Stimulated activated naive CD8-positive, alpha-beta T cell treated with anti-CD3 and anti-CD28 coated beads, Interleukin-15, amount 100 ng/mL, for 72 hours (primary cell): ENCODE measurements around the gene DLG5.
A peak's percentile ranks its signal among the peaks of the same experiment; 100 is the strongest.

Source experiments
- ATAC-seq: fragments of 150-1000 bp; cut with Tn5 transposase; 2 replicates; pipeline ENCODE4 v1.10.0; 2021; ENCODE audit warnings: mild to moderate bottlenecking, moderate library complexity
- DNase-seq, 2 donors: peaks; one replicate each; pipeline ENCODE4 v3.0.0; 2021 to 2022
- H3K27ac Mint-ChIP-seq, 2 donors: one replicate each; pipeline ENCODE4 v1.8.0; 2022; ENCODE audit warnings: mild to moderate bottlenecking in 2 of 2, mixed read lengths in 2 of 2, moderate library complexity in 2 of 2
- H3K27me3 Mint-ChIP-seq: one replicate; pipeline ENCODE4 v1.8.0; 2022; ENCODE audit warnings: mixed read lengths
- H3K4me1 Mint-ChIP-seq: one replicate; pipeline ENCODE4 v1.8.0; 2022; ENCODE audit warnings: mild to moderate bottlenecking, mixed read lengths
- H3K4me3 Mint-ChIP-seq, 2 donors: one replicate each; pipeline ENCODE4 v1.8.0; 2022; ENCODE audit warnings: mild to moderate bottlenecking in 2 of 2, mixed read lengths in 2 of 2, moderate library complexity in 1 of 2
- H3K9me3 Mint-ChIP-seq, 2 donors: one replicate each; pipeline ENCODE4 v1.8.0; 2022; ENCODE audit warnings: mixed read lengths in 2 of 2

Gene DLG5

GRCh38 chr10:77932016-77932715 lies 5.6 kb upstream of the DLG5 start:
- peaks cover 45% of the 10 kb centered on the region for H3K27me3 Mint-ChIP-seq
- no peaks in the 10 kb centered on the region for H3K9me3 Mint-ChIP-seq
- H3K4me1 Mint-ChIP-seq = peaks cover 7% of the 10 kb centered on the region
- no peak for ATAC-seq
- no peak overlapping the region for H3K27ac Mint-ChIP-seq
- H3K4me3 Mint-ChIP-seq = no peak overlapping the region
- DNase-seq = no peak

GRCh38 chr10:77927402-77928246 lies 1.1 kb upstream of the DLG5 start:
- peaks cover 79% of the 10 kb centered on the region for H3K27me3 Mint-ChIP-seq
- no peaks in the 10 kb centered on the region for H3K9me3 Mint-ChIP-seq
- peak overlapping the region; percentile 58 to 76 for H3K4me3 Mint-ChIP-seq
- no peak for ATAC-seq
- no peak for DNase-seq
- H3K27ac Mint-ChIP-seq = peak overlapping the region in 1 of 2 donors; percentile 65
- H3K4me1 Mint-ChIP-seq = peaks cover 17% of the 10 kb centered on the region

DNA sequence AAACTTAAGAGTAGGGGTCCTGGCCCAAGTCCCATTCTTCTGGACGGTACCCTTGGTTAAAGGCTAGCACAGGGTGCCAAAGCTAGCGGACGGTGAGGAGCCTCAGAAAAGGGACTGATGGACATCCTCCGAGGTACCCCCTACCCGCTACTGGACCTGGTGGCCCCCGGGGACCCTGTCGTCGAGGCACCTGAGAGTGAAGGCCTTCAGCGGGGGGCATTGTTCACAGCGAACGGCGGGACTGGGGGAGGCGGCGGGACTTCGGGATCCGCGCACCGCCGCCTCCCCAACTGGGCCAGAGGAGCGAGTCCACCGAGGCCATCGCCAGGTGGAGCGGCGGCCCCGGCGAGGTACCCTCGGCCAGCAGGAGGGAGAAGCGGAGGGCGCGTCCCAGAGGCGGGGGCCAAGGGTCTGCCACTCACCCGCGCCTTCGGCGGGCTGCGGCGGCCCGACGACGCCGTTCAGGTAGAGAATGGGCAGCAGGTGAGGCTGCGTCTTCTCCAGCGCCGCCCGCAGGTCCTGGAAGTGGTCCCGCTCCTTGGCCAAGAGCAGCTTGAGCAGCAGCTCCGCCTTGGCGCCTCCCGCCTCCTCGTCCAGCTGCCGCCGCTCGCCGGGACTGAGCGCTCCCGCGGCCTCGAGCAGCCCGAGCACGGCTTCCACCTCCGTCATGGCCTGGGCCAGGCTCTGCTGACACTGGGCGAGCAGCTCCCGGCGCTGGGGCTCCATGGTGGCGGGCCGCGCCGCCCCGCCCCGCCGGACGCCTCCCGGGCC lies 575 bp downstream of the DLG5 start:
- peak; percentile 27 to 36 for DNase-seq
- ATAC-seq = peak; percentile 81
- H3K27me3 Mint-ChIP-seq = peaks cover 82% of the 10 kb centered on the region
- no peaks in the 10 kb centered on the region for H3K9me3 Mint-ChIP-seq
- H3K4me3 Mint-ChIP-seq = peak overlapping the region; percentile 40 to 68
- peak overlapping the region; percentile 19 to 54 for H3K27ac Mint-ChIP-seq
- peaks cover 17% of the 10 kb centered on the region for H3K4me1 Mint-ChIP-seq

- peak overlapping the region in 1 of 2 donors; percentile 19 for H3K27ac Mint-ChIP-seq
- H3K4me3 Mint-ChIP-seq = peak overlapping the region; percentile 40 to 68
- no peak for DNase-seq
- H3K9me3 Mint-ChIP-seq = no peaks in the 10 kb centered on the region
- peaks cover 86% of the 10 kb centered on the region for H3K27me3 Mint-ChIP-seq
- H3K4me1 Mint-ChIP-seq = peaks cover 17% of the 10 kb centered on the region
- ATAC-seq = no peak
These were observed 1.2 kb downstream of the DLG5 start for GRCh38 chr10:77925410-77925794.

DNA sequence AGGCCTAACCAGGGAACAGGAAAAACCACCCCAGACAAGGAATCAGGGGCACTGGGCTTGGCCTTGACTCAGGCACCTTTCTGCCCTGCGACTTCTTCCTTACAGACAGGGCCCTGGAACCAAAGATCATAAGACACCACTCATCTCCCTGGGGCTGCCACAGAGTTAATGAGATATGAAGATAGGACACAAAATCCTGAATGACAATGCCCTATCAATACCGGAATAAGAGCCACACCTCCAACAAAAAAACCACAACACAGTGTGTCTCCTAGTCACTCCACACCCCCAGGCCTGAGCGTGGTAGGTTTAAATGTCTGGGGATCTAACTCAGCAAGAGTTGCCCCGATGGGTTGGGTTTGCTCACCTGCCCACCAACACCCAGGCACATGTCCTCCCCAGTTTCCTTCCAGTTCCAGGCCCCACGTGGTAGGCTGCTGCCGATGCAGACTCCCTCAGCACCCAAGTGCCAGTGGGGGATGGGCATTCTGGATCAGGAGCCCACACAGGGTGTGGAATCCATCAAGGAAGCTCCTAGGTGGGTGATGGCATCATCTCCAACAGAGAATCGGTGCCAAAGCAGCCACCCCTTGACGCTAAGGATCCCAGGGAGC lies 3.9 kb downstream of the DLG5 start:
- no peak overlapping the region for H3K27ac Mint-ChIP-seq
- DNase-seq = no peak
- ATAC-seq = no peak

GRCh38 chr10:77922055-77922454 lies 4.5 kb downstream of the DLG5 start:
- H3K9me3 Mint-ChIP-seq = no peaks in the 10 kb centered on the region
- no peak for ATAC-seq
- H3K4me1 Mint-ChIP-seq = peaks cover 8% of the 10 kb centered on the region
- H3K4me3 Mint-ChIP-seq = no peak overlapping the region
- H3K27me3 Mint-ChIP-seq = peaks cover 75% of the 10 kb centered on the region
- no peak for DNase-seq
- no peak overlapping the region for H3K27ac Mint-ChIP-seq

More for the DNA sequence above, 3.9 kb downstream of the DLG5 start:
- Mint-ChIP-seq H3K9me3 (no peaks in the 10 kb centered on the region), H3K27me3 (peaks cover 75% of the 10 kb centered on the region), H3K4me1 (peaks cover 14% of the 10 kb centered on the region), H3K4me3 (no peak overlapping the region)

- no peak for DNase-seq
- peaks cover 8% of the 10 kb centered on the region for H3K4me1 Mint-ChIP-seq
- no peak overlapping the region for H3K27ac Mint-ChIP-seq
- H3K4me3 Mint-ChIP-seq = no peak overlapping the region
- H3K27me3 Mint-ChIP-seq = peaks cover 76% of the 10 kb centered on the region
- ATAC-seq = no peak
- H3K9me3 Mint-ChIP-seq = no peaks in the 10 kb centered on the region
These were observed 5.2 kb downstream of the DLG5 start for GRCh38 chr10:77921395-77921794.

- H3K9me3 Mint-ChIP-seq = no peaks in the 10 kb centered on the region
- no peak overlapping the region for H3K27ac Mint-ChIP-seq
- ATAC-seq (no peak), DNase-seq (no peak)
- H3K4me3 Mint-ChIP-seq = no peak overlapping the region
- H3K4me1 Mint-ChIP-seq = peaks cover 6% of the 10 kb centered on the region
- H3K27me3 Mint-ChIP-seq = peaks cover 73% of the 10 kb centered on the region
These were observed 6.1 kb downstream of the DLG5 start for GRCh38 chr10:77920495-77920894.

DNA sequence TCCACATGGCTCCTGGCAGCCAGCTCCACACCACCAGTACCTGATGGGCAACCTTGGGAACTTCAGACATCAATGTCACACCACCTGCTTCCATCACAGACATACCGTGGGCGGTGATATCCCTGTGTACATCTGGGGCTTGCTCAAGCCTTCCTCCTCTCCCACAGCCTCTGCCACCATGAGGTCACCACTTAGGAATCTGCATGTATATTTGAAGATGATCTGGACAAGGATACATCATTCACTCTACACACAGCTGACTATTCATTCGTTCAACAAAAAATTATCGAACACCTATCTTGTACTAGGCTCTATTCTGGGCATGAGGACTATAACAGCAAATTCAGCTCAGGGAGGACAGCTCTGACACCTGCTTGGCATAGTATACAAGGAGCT lies 6.8 kb downstream of the DLG5 start:
- Mint-ChIP-seq H3K4me3 (no peak overlapping the region), H3K4me1 (no peaks in the 10 kb centered on the region), H3K9me3 (no peaks in the 10 kb centered on the region), H3K27me3 (peaks cover 69% of the 10 kb centered on the region), H3K27ac (no peak overlapping the region)
- no peak for DNase-seq
- ATAC-seq = no peak

GRCh38 chr10:77915319-77916105 lies 11.0 kb downstream of the DLG5 start:
- H3K9me3 Mint-ChIP-seq = no peaks in the 10 kb centered on the region
- no peak overlapping the region for H3K27ac Mint-ChIP-seq
- no peak for DNase-seq
- peaks cover 33% of the 10 kb centered on the region for H3K27me3 Mint-ChIP-seq
- no peak for ATAC-seq
- no peaks in the 10 kb centered on the region for H3K4me1 Mint-ChIP-seq
- no peak overlapping the region for H3K4me3 Mint-ChIP-seq

GRCh38 chr10:77913090-77913489 lies 13.5 kb downstream of the DLG5 start:
- H3K27me3 Mint-ChIP-seq = peaks cover 43% of the 10 kb centered on the region
- no peak for DNase-seq
- no peak overlapping the region for H3K27ac Mint-ChIP-seq
- ATAC-seq = no peak
- H3K9me3 Mint-ChIP-seq = no peaks in the 10 kb centered on the region
- H3K4me1 Mint-ChIP-seq = no peaks in the 10 kb centered on the region
- H3K4me3 Mint-ChIP-seq = no peak overlapping the region

DNA sequence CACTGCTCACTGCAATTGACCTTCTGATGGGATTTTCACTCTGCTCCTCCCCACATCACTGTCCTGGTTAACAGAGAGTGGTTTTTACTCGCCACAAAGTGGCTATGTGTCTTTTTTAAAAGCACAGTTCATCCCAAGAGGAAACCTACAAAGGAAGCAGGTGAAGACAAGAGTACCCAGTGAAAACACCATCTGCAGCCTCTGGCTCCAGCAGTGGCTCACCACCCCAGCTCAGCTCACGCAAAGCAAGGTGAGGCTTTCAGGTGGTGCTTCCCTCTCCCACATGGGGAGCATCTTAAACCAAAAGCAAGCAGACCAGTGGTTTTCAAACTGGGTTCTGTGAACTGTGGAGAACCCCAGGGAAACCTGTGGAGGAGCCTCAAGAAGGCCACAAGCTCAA lies 14.0 kb downstream of the DLG5 start:
- DNase-seq = no peak
- Mint-ChIP-seq H3K4me3 (no peak overlapping the region), H3K4me1 (no peaks in the 10 kb centered on the region), H3K9me3 (no peaks in the 10 kb centered on the region), H3K27ac (peak overlapping the region in 1 of 2 donors; percentile 57), H3K27me3 (peaks cover 46% of the 10 kb centered on the region)
- ATAC-seq = no peak

DNA sequence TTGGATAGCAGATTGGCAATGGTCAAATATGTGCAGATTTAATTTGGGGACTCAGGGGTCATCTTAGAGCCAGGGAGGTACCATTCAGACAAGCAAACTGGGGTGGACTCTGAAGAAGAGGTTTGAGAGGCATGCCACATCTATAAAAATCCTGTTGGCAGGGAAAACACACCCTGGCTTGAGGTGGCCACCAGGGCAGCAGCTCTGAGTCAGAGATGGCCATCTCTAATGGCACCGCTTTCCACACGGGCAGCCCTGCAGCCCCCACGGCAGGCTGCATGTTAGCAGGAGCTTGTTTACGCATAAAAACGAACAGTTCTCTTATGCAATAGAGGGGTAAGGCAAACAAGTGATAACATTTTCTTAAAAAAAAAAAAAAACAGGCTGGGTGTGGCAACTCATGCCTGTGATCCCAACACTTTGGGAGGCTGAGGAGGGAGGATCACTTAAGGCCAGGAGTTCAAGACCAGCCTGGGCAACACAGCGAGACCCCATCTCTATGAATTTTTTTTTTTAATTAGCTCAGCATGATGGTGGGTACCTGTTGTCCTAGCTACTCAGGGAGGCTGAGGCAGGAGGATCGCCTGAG lies 14.9 kb downstream of the DLG5 start:
- Mint-ChIP-seq H3K27me3 (peaks cover 39% of the 10 kb centered on the region), H3K4me1 (no peaks in the 10 kb centered on the region), H3K27ac (no peak overlapping the region), H3K9me3 (no peaks in the 10 kb centered on the region), H3K4me3 (no peak overlapping the region)
- no peak for ATAC-seq
- no peak for DNase-seq

DNA sequence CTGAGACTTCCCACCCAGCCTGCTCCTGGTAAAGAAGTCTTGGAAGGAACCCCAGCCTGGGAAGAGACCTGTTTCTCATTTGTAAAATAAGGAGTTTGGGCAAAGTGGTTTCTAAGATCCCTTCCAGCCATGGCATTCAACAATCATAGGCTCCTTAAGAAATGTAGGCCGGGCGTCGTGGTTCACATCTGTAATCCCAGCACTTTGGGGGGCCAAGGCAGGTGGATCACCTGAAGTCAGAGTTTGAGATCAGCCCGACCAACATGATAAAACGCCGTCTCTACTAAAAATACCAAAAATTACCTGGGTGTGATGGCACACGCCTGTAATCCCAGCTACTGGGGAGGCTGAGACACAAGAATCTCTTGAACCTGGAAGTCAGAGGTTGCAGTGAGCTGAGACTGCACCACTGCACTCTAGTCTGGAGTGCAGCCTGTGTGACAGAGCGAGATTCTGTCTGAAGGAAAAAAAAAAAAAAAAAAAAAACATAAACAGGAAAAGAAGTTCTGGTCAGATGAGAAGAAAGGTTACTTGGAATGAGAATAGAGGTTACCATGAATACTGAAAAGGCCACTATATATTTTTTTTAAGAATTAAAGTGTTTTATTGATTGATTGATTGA lies 15.9 kb downstream of the DLG5 start:
- ATAC-seq (no peak), DNase-seq (no peak)
- no peak overlapping the region for H3K4me3 Mint-ChIP-seq
- no peaks in the 10 kb centered on the region for H3K9me3 Mint-ChIP-seq
- peak overlapping the region in 1 of 2 donors; percentile 25 for H3K27ac Mint-ChIP-seq
- H3K4me1 Mint-ChIP-seq = no peaks in the 10 kb centered on the region
- H3K27me3 Mint-ChIP-seq = peaks cover 39% of the 10 kb centered on the region
